Effector CD8-positive, alpha-beta T cell (primary cell): Measurements from ENCODE around the gene MARCHF6.
"Not testable (repeated sequence)": the region's sequence is repeated elsewhere in the genome, so short reads cannot be mapped to it uniquely, and the experiment has no call there.

ENCODE experiments used
- DNase-seq: peaks from one replicate; lab custom pipeline; 2025; lab: John Stamatoyannopoulos, UW

MARCHF6 gene

DNA sequence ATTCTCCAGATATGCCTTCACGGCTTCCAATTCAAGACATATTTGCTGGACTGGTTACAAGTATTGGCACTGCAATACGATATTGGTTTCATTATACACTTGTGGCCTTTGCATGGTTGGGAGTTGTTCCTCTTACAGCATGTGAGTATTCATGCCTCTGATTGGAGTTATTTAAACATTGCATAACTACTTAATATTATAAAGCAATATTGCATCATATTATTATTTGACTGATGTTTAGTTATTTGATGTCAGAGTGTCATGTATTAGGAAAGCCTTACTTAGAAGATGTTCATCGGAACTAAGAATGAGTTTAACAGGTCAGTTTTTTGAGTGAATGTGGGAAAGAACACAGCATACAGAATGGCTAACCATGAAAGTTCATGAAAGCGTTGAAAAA is 28.3 kb downstream of the MARCHF6 start:
- no peak for DNase-seq

DNA sequence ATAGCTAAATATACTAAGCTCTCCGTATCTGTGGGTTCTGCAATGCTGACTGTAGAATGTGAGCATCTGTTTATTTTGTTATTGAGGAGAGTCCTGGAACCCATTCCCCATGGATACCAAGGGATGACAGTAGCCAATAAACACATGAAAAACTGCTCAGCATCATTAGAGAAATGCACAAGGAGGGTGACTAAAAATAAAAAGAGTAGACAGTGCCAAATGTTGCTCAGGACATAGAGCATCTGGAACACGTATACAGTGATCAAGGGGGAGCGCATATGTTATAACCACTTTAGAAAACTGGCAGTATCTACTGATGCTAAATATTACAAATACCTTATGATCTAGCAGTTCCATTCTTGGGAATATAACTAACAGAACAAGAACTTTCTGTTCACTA is 31.0 kb downstream of the MARCHF6 start:
- no peak for DNase-seq

DNA sequence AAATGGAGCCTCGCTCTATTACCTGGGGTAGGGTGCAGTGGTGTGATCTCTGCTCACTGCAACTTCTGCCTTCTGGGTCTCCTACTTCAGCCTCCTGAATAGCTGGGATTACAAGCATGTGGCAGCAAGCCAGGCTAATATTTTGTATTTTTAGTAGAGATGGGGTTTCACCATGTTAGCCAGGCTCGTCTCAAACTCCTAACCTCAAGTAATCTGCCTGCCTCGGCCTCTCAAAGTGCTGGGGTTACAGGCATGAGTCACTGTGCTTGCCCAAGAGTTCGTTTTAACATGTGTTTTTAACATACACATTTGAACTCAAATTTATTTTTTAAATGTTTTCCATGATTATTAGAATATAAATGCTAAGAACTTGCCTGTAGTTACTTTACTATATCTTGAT is 34.2 kb downstream of the MARCHF6 start:
- no peak for DNase-seq

DNA sequence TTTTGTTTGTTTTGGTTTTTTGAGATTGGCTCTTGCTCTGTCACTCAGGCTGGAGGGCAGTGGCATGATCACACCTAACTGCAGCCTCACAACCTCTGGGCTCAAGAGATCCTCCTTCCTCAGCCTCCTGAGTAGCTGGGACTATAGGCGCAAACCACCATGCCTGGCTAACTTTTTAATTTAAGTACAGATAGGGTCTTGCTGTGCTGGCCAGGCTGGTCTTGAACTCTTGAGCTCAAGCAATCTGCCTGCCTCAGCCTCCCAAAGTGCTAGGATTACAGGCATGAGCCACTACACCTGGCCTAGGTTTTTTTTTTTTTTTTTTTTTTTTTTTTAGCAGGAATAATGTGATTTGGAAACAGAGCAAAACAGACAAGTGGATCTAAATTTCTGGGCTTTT is 37.6 kb downstream of the MARCHF6 start:
- no peak for DNase-seq

DNA sequence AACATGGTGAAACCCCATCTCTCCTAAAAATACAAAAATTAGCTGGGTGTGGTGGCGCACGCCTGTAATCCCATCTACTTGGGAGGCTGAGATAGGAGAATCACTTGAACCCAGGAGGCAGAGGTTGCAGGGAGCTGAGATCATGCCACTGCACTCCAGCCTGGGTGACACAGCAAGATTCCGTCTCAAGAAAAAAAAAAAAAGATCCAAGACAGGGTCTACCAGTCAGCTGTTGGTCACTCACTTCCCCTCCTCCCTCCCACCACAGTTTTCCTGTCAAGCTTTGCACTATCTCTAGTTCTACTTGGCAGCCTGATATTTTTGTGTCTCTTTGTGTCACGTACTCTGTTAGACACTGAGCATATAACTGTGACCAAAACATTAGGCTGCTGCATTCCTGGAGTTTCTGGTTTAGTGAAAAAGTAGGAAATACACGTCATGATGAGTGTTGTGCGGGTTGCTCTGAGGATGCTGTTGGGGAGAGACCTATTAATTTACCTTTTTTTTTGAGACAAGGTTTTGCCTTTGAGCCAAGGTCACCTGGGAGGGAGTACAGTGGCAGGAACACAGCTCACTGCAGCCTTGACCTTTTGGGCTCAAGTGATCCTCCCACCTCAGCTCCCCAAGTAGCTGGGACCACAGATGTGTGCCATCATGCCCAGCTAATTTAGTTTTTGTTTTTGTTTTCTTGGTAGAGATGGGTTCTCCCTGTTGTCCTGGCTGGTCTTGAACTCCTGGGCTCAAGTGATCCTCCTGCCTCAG is 39.3 kb downstream of the MARCHF6 start:
- DNase-seq, result not testable (repeated sequence)

DNA sequence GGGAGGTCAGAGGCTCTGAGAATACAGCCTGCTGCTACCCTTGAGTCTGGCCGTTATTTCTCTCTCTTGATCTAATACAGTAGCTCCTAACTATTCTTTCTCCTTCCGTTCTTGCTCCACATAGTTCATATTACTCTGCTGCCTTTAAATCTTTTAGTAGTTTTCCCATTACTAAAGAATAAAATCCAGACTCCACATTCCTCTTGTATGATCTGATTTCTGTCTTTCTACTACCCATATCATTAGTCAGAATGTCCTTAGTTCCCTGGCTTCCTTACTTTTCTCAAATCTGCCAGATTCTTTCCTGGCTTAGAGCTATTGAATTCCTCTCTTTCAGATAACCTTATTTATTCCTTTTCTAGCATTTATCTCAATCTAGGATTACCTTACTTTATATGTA is 40.0 kb downstream of the MARCHF6 start:
- no peak for DNase-seq

DNA sequence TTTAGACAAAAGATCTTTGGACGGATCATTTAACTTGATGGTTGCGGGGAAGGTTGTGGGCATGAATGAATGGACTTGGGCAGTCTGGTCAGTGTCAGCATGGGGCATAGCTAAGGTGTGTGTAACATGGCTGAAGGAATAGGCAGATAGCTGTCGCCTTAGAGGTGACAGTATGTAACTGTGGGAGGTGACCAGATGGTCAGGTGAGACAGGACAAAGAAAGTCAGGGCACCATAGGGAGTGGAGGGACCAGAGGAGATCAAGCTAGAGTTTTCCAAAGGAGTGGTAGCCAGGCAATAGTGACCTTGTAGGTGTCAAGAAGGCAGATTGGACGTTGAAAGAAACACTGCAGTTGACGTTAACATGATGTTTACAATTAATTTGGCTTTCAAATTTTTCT is 43.1 kb downstream of the MARCHF6 start:
- DNase-seq, result no peak

DNA sequence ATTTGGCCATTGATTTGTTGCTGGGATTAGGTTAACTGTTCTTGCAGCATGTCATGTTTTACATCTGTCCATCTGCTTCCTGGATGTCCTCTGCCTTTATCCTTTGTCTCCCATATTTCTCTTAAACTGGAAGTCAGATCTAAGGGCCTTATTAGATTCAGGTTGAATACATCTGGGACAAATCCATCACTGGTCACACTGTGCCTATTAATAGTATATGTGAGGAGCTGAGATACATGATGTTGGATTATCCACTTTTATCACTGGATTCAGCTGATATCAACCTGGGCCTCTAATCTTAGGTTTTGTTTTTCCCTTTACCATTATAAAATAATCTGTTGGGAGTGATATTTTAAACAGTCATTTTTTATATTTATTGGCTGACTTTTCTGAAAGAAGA is 46.3 kb downstream of the MARCHF6 start:
- no peak for DNase-seq

DNA sequence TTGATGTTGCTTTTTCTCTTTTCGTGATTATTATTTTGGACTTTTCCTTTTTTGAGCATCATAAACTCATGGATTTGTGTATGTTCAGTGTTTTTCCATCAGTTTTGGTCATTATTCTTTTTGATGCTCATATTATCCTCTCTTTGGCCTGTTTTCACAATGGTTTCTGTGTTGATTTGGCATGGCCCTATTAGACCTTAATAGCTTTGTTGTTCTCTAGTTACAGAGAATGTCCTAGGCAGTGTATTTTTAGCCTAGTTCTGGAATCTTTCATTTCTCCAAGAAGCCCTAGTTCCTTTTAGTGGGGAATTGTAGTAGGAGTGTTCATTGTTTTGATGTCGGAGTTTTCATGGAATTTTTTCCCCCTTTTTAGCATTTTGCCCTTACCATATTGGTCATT is 46.9 kb downstream of the MARCHF6 start:
- no peak for DNase-seq

DNA sequence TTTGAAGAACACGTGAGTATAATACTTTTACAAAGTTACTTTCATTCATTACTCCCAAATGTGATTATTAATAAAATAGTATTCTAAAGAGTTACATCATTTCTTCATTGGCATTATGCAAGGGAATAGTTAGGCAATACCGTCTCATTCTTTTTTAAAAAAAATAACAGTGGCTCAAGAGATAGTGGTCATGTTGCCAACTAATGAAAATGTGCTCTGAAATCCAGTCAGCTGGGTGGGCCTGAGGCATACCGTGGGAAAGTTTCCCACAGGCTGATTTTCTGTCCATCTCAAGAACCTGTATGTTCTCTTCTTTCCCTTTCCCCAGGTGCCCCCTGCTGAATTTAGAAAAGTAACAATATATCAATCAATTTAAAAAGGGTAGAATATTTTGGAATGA is 47.3 kb downstream of the MARCHF6 start:
- no peak for DNase-seq

DNA sequence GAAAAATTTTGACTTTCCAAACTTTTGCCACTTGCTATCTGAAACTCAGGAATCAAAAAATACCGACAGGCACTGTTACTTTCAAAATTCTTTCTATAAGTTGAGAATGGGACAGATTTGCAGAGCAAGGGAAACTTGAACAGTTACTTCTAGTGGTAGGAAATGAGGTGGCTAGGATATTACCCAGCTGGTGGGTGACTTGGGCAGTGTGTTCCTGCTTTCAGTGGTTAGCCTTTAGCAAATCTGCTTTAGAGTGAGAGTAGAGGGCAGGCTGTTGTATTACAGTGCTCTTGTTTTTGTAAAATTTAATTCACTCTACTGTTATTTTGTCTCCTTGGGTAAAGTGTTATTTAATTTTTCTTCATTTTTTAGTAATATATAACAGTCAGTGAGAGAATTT is 48.0 kb downstream of the MARCHF6 start:
- DNase-seq, result no peak
